IMR-90 (cell line): ENCODE results near the gene CELSR1. TPM values are rescaled to one million over a fixed set of nuclear protein-coding genes. Genes with fewer than 3 reads are reported as not detected.

Experiments
- ATAC-seq: fragments of 200-7000 bp; cut with Tn5 transposase; 2 replicates; pipeline ENCODE4 v1.9.1; 2020; ENCODE audit warnings: low read depth, mild to moderate bottlenecking, moderate library complexity
- BruUV-seq: library from RNA; stranded (reverse); fragments of 400-500 nt; replicated peaks from 2 replicates; lab custom pipeline; 2021; lab: Mats Ljungman, UMichigan
- CTCF ChIA-PET: fragments of 300-600 bp; formaldehyde crosslinking; extraction: SDS; loops from one replicate; lab custom pipeline; 2021; ENCODE audit warnings: antibody characterized with exemption; lab: Yijun Ruan, JAX
- POLR2A ChIA-PET: fragments of 300-600 bp; sonication (Branson Sonifier 250); formaldehyde crosslinking; loops from one replicate; lab custom pipeline; 2022; ENCODE audit warnings: antibody characterized with exemption; ENCODE audit not compliant: unreplicated experiment; lab: Charles Lee
- DNase-seq: peaks from one replicate; pipeline ENCODE4 v3.0.0; 2013
- H2AFZ ChIP-seq: replicated peaks from 2 replicates; pipeline ENCODE3; 2013; ENCODE audit warnings: low read length, mild to moderate bottlenecking; ENCODE audit not compliant: poor library complexity
- H2AK5ac ChIP-seq: 2 replicates; pipeline ENCODE4 v1.6.1; 2013; ENCODE audit warnings: low read depth, low read length, inconsistent platforms
- H2AK9ac ChIP-seq: replicated peaks from 2 replicates; pipeline ENCODE3; 2013; ENCODE audit warnings: mild to moderate bottlenecking, low read depth, low read length, moderate library complexity; ENCODE audit not compliant: poor library complexity
- H2BK120ac ChIP-seq: 2 replicates; pipeline ENCODE4 v1.6.1; 2013; ENCODE audit warnings: low read depth, low read length, inconsistent platforms
- H2BK15ac ChIP-seq: 3 replicates; pipeline ENCODE4 v1.6.1; 2013; ENCODE audit warnings: low read depth, low read length, inconsistent platforms
- H2BK20ac ChIP-seq: 2 replicates; pipeline ENCODE4 v1.6.1; 2013; ENCODE audit warnings: low read depth, mild to moderate bottlenecking, inconsistent platforms, low read length, moderate library complexity
- H2BK5ac ChIP-seq: 2 replicates; pipeline ENCODE4 v1.6.1; 2013; ENCODE audit warnings: mild to moderate bottlenecking, low read depth, low read length, inconsistent platforms; ENCODE audit not compliant: poor library complexity, severe bottlenecking
- H3K14ac ChIP-seq: replicated peaks from 2 replicates; pipeline ENCODE4 v1.6.1; 2013; ENCODE audit warnings: low read depth, low read length, inconsistent platforms
- H3K18ac ChIP-seq: 2 replicates; pipeline ENCODE4 v1.6.1; 2013; ENCODE audit warnings: low read depth, low read length, control low read depth
- H3K23ac ChIP-seq: 2 replicates; pipeline ENCODE4 v1.6.1; 2013; ENCODE audit warnings: low read depth, low read length, inconsistent platforms
- H3K27ac ChIP-seq: 2 replicates; pipeline ENCODE4 v1.5.1; 2013; ENCODE audit warnings: mild to moderate bottlenecking, control low read depth, low read length; ENCODE audit not compliant: insufficient read depth
- H3K27me3 ChIP-seq: 2 replicates; pipeline ENCODE4 v1.6.1; 2013; ENCODE audit warnings: low read length; ENCODE audit not compliant: control insufficient read depth, insufficient read depth
- H3K36me3 ChIP-seq: 2 replicates; pipeline ENCODE4 v1.6.1; 2013; ENCODE audit warnings: low read length, mixed read lengths; ENCODE audit not compliant: control insufficient read depth, insufficient read depth
- H3K4ac ChIP-seq: 2 replicates; pipeline ENCODE4 v1.6.1; 2013; ENCODE audit warnings: low read depth, low read length, inconsistent platforms
- H3K4me1 ChIP-seq: 2 replicates; pipeline ENCODE4 v1.6.1; 2013; ENCODE audit warnings: low read length, mixed read lengths; ENCODE audit not compliant: control insufficient read depth, insufficient read depth
- H3K4me2 ChIP-seq: 2 replicates; pipeline ENCODE4 v1.6.1; 2013; ENCODE audit warnings: low read depth, mild to moderate bottlenecking, control low read depth, low read length, moderate library complexity
- H3K4me3 ChIP-seq: 2 replicates; pipeline ENCODE4 v1.5.1; 2013; ENCODE audit warnings: low read depth, mild to moderate bottlenecking, control low read depth, low read length, moderate library complexity; ENCODE audit not compliant: insufficient read depth
- H3K56ac ChIP-seq: 2 replicates; pipeline ENCODE4 v1.6.1; 2013; ENCODE audit warnings: low read length, inconsistent platforms; ENCODE audit not compliant: insufficient read depth; ENCODE audit errors: extremely low read depth
- H3K79me1 ChIP-seq, 2 experiments: 2 replicates each; pipeline ENCODE4 v1.6.1; 2013; ENCODE audit warnings: low read length in 2 of 2, inconsistent platforms in 1 of 2, low read depth in 1 of 2
- H3K9ac ChIP-seq: 2 replicates; pipeline ENCODE4 v1.6.1; 2013; ENCODE audit warnings: low read depth, low read length, control low read depth
- H3K9me1 ChIP-seq: 2 replicates; pipeline ENCODE4 v1.6.1; 2013; ENCODE audit warnings: low read length, inconsistent platforms; ENCODE audit not compliant: insufficient read depth
- H3K9me3 ChIP-seq: 2 replicates; pipeline ENCODE4 v1.6.1; 2013; ENCODE audit warnings: low read length; ENCODE audit not compliant: control insufficient read depth, insufficient read depth
- H4K20me1 ChIP-seq: 2 replicates; pipeline ENCODE4 v1.6.1; 2013; ENCODE audit warnings: low read length, inconsistent platforms; ENCODE audit not compliant: insufficient read depth
- H4K5ac ChIP-seq: 2 replicates; pipeline ENCODE4 v1.6.1; 2013; ENCODE audit warnings: mild to moderate bottlenecking, low read depth, low read length, control low read depth
- H4K8ac ChIP-seq, 2 experiments: 2 replicates each; pipeline ENCODE4 v1.6.1; 2013; ENCODE audit warnings: low read depth in 2 of 2, low read length in 2 of 2, control low read depth in 1 of 2, inconsistent platforms in 1 of 2
- H4K91ac ChIP-seq: 2 replicates; pipeline ENCODE4 v1.6.1; 2013; ENCODE audit warnings: low read depth, low read length, inconsistent platforms; ENCODE audit not compliant: insufficient read depth
- CEBPB ChIP-seq: IDR thresholded peaks from 2 replicates; pipeline ENCODE4 v1.6.1; 2012; ENCODE audit warnings: low read depth, low read length, improper control_type of control experiment
- CHD1 ChIP-seq: IDR thresholded peaks from 2 replicates; pipeline ENCODE4 v1.6.1; 2012; ENCODE audit warnings: low read depth, low read length, improper control_type of control experiment
- FOS ChIP-seq: fragments of 150-350 bp; IDR thresholded peaks from 2 replicates; pipeline ENCODE4 v1.6.1; 2016; ENCODE audit warnings: low read depth, low read length
- MAFK ChIP-seq: IDR thresholded peaks from 2 replicates; pipeline ENCODE4 v1.6.1; 2012; ENCODE audit warnings: low read depth, low read length, improper control_type of control experiment
- MXI1 ChIP-seq: IDR thresholded peaks from 2 replicates; pipeline ENCODE4 v1.6.1; 2012; ENCODE audit warnings: low read depth, mild to moderate bottlenecking, low read length, moderate library complexity, borderline replicate concordance
- POLR2A ChIP-seq: IDR thresholded peaks from 2 replicates; pipeline ENCODE4 v1.6.1; 2012; ENCODE audit warnings: mild to moderate bottlenecking, low read depth, low read length
- RFX5 ChIP-seq: IDR thresholded peaks from 2 replicates; pipeline ENCODE4 v1.8.0; 2012; ENCODE audit warnings: low read depth, mild to moderate bottlenecking, low read length, moderate library complexity
- WGBS, 2 experiments: methylation state at CpG; one replicate each; pipeline versions ENCODE4 v1.1.5 to v1.1.7; 2013; ENCODE audit warnings: missing lambda C conversion rate in 2 of 2; ENCODE audit not compliant: insufficient read length in 1 of 2; ENCODE audit errors: extremely low coverage in 2 of 2; 5-methylcytosine and 5-hydroxymethylcytosine counted together
- dilution Hi-C: fragments of 300-500 bp; cut with HindIII; formaldehyde crosslinking; loops from one replicate; pipeline ENCODE4 v1.14.3; 2018; ENCODE audit warnings: low sequenced_read_pairs; ENCODE audit not compliant: unreplicated experiment
- in situ Hi-C: fragments of 300-500 bp; cut with MboI; formaldehyde crosslinking; loops from 3 replicates; pipeline ENCODE4 v1.14.3; 2019; ENCODE audit warnings: low sequenced_read_pairs, inconsistent platforms, mixed read lengths
- intact Hi-C: fragments of 100-400 bp; cut with micrococcal nuclease; formaldehyde crosslinking; loops from 2 replicates; pipeline ENCODE4 v1.10.0; 2022
- polyA plus RNA-seq, 3 experiments: library from polyadenylated mRNA; depleted of rRNA; stranded (reverse); fragments of >200 nt; gene quantifications; 2 replicates each; pipeline ENCODE4 v1.2.3, GENCODE V29; 2012; ENCODE audit warnings: low replicate concordance in 1 of 3
- total RNA-seq: library from RNA; depleted of rRNA; stranded (reverse); fragments of >200 nt; gene quantifications from 2 replicates; pipeline ENCODE4 v1.2.3, GENCODE V29; 2012
- TF ChIP-seq, protein P1 (sequence below): fragments of 150-350 bp; IDR thresholded peaks from 2 replicates; pipeline ENCODE4 v1.6.1; 2017; ENCODE audit warnings: mild to moderate bottlenecking, antibody characterized with exemption, low read length, low read depth

The CELSR1 gene
- total and polyA plus RNA-seq, 2 of the 4 experiments (the other 2 are of a cell fraction) = 0.36 to 0.82 TPM

GRCh38 chr22:46425016-46425415 is 112.4 kb downstream of the CELSR1 start:
- Histone ChIP-seq H3K4me1 (no peaks in the 10 kb centered on the region), H3K4ac (no peak overlapping the region), H4K20me1 (no peaks in the 10 kb centered on the region), H3K4me2 (no peak overlapping the region), H2AK5ac (no peak overlapping the region), H3K9ac (no peak overlapping the region), H4K91ac (no peak overlapping the region), H2BK5ac (no peak overlapping the region), H3K18ac (no peak overlapping the region), H3K79me1 (no peaks in the 10 kb centered on the region), H3K23ac (no peak overlapping the region), H2BK15ac (no peak overlapping the region), H2BK120ac (no peak overlapping the region), H2AK9ac (no peak overlapping the region), H3K36me3 (no peaks in the 10 kb centered on the region), H3K9me3 (peaks cover 2% of the 10 kb centered on the region; the same call in 1 of the 2 replicates), H3K27ac (no peak overlapping the region), H3K4me3 (no peak overlapping the region), H3K9me1 (peaks cover 5% of the 10 kb centered on the region), H2BK20ac (no peak overlapping the region), H3K14ac (no peak overlapping the region), H4K5ac (no peak overlapping the region), H3K56ac (no peak overlapping the region; the same call in 1 of the 2 replicates), H2AFZ (no peak overlapping the region), H3K27me3 (peaks cover 21% of the 10 kb centered on the region), H4K8ac (no peak overlapping the region)
- in situ Hi-C loops (no loop called here), intact Hi-C loops (no loop called here), dilution Hi-C loops (no loop called here)
- no TSS peak for BruUV-seq
- ChIA-PET POLR2A (no interaction called here), CTCF (no interaction called here)
- no peak for TF ChIP-seq CHD1
- no peak for TF ChIP-seq MXI1
- no peak for TF ChIP-seq RFX5
- TF ChIP-seq, protein P1, sequence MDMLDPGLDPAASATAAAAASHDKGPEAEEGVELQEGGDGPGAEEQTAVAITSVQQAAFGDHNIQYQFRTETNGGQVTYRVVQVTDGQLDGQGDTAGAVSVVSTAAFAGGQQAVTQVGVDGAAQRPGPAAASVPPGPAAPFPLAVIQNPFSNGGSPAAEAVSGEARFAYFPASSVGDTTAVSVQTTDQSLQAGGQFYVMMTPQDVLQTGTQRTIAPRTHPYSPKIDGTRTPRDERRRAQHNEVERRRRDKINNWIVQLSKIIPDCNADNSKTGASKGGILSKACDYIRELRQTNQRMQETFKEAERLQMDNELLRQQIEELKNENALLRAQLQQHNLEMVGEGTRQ = no peak
- TF ChIP-seq CEBPB = no peak
- no peak for TF ChIP-seq FOS
- no peak for TF ChIP-seq POLR2A
- TF ChIP-seq MAFK = no peak
- ATAC-seq (peak; percentile 56), DNase-seq (peak; percentile 72)
- no CpG with 5 or more reads among the region's 3 CpGs for WGBS, 2 experiments
